Measurements from ENCODE around the gene METTL1. TPM values are rescaled to one million over a fixed set of nuclear protein-coding genes. Genes with fewer than 3 reads are reported as not detected.

The METTL1 gene
- total and polyA plus RNA-seq, 2 donors, result 4.9 to 16.1 TPM

DNA sequence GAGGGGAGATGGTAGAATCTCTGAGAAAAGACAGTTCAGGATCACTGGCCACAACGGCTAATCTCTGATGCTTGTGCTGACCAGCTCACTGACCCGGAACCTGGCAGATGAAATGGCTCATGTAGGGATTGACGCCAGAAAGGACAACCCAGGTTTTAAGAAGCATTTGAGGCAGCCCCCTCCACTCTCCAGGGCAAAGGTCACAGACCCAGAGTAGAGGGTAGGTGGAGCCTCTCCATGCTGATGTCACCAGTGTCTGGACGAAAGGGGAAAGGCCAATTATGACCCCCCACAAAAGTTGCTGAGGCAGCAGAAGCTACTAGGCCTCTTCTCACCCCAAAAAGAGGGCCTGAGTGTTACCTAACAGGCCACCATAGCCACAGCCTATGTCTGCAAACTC is 1.2 kb downstream of the METTL1 start:
- no peak overlapping the region for H3K27ac ChIP-seq (ENCODE audit: low read depth)
- H3K36me3 ChIP-seq (ENCODE audit: insufficient read depth), result no peaks in the 10 kb centered on the region
- no peak overlapping the region for H3K4me3 ChIP-seq (ENCODE audit: low read depth, low read length)
- WGBS, result 87% methylated on average over 4 of the region's 4 CpGs
- H3K4me1 ChIP-seq (ENCODE audit: insufficient read depth), result no peaks in the 10 kb centered on the region
- DNase-seq (ENCODE audit: extremely low spot score), result no peak

- Histone ChIP-seq H3K4me1 (ENCODE audit: insufficient read depth) (no peaks in the 10 kb centered on the region), H3K36me3 (ENCODE audit: insufficient read depth) (no peaks in the 10 kb centered on the region), H3K4me3 (ENCODE audit: low read depth, low read length) (no peak overlapping the region), H3K27ac (ENCODE audit: low read depth) (no peak overlapping the region)
- no peak for DNase-seq (ENCODE audit: extremely low spot score)
- 94% methylated on average over 11 of the region's 11 CpGs for WGBS
Observed at GRCh38 chr12:57769594-57769993, 2.3 kb downstream of the METTL1 start.

DNA sequence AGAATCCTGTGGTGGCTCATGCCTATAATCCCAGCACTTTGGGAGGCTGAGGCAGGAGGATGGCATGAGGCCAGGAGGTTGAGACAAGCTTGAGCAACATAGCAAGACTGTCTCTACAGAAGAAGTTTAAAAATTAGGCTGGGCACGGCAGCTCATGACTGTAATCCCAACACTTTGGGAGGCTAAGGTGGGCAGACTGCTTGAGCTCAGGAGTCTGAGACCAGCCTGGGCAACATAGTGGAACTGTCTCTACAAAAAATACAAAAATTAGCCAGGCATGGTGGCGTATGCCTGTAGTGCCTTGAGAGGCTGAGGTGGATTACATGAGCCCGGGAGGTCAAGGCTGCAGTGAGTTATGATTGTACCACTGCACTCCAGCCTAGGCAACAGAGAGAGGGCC is 4.0 kb downstream of the METTL1 start:
- H3K4me1 ChIP-seq (ENCODE audit: insufficient read depth), result no peaks in the 10 kb centered on the region
- no peak overlapping the region for H3K4me3 ChIP-seq (ENCODE audit: low read depth, low read length)
- H3K36me3 ChIP-seq (ENCODE audit: insufficient read depth), result no peaks in the 10 kb centered on the region
- WGBS, result 94% methylated on average over 3 of the region's 3 CpGs
- no peak for DNase-seq (ENCODE audit: extremely low spot score)
- no peak overlapping the region for H3K27ac ChIP-seq (ENCODE audit: low read depth)

- Histone ChIP-seq H3K4me1 (ENCODE audit: insufficient read depth) (no peaks in the 10 kb centered on the region), H3K27ac (ENCODE audit: low read depth) (no peak overlapping the region), H3K36me3 (ENCODE audit: insufficient read depth) (no peaks in the 10 kb centered on the region), H3K4me3 (ENCODE audit: low read depth, low read length) (no peak overlapping the region)
- no peak for DNase-seq (ENCODE audit: extremely low spot score)
Observed at GRCh38 chr12:57767305-57767698, 4.6 kb downstream of the METTL1 start.

DNA sequence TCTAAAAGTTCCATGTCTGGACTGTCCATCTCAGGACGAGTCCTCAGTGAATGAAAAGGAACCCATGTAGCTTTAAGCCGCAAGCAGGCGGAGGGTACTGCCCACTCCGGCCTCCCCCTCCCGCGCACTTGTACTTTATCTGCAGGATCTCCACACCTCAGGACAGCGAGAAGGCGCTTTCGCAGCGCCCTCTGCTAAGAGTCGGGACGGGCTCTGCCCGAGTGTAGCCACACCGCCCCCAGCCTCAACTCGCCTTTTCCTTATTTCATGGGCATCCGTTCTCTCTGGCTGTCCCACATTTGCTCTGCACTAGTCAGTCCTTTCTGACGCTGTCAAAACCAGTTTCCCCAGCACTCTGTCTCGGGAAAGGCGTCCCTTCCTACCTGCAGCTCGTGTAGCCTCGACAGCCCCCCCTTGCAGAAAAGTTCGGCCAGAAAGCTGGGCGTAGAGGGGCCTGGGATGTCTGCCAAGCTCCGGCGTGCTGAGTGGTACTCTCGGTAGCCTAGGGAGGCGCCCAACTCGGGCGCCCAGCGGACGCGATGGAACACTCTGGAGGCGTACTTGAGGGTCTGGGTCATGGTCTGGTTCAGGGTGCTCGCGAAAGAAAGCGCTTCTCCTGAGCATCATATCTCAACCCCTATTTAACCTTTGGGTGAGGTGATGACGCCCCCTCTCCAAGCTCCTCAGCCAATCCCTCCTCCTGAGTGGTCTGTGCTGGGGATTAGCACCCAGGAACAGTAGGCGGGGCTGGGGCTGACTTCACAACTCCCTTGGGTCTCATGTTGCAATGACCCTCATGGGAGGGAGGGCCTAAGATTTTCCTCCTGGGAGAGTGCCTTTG is 5.2 kb downstream of the METTL1 start, which contains the start of gene CYP27B1:
CYP27B1 (minus strand) TSS at position 615 of the 841 bp plus-strand sequence; CDS start at position 578, 37 bp downstream.
- no peak within 1 kb of the TSS for H3K27ac ChIP-seq (ENCODE audit: low read depth)
- no peaks in the 10 kb centered on the region for H3K4me1 ChIP-seq (ENCODE audit: insufficient read depth)
- WGBS, result 4% methylated on average over 38 of the region's 38 CpGs
- H3K4me3 ChIP-seq (ENCODE audit: low read depth, low read length), result no peak within 1 kb of the TSS
- no peak for DNase-seq (ENCODE audit: extremely low spot score)
- H3K36me3 ChIP-seq (ENCODE audit: insufficient read depth), result no peaks in the 10 kb centered on the region

GRCh38 chr12:57765698-57766463 is 6.0 kb downstream of the METTL1 start:
- H3K36me3 ChIP-seq (ENCODE audit: insufficient read depth), result no peaks in the 10 kb centered on the region
- no peak overlapping the region for H3K27ac ChIP-seq (ENCODE audit: low read depth)
- H3K4me3 ChIP-seq (ENCODE audit: low read depth, low read length), result peak overlapping the region; percentile 15
- WGBS, result 2% methylated on average over 40 of the region's 40 CpGs
- H3K4me1 ChIP-seq (ENCODE audit: insufficient read depth), result no peaks in the 10 kb centered on the region
- DNase-seq (ENCODE audit: extremely low spot score), result no peak

GRCh38 chr12:57765003-57765697 is 6.8 kb downstream of the METTL1 start:
- WGBS, result 1% methylated on average over 60 of the region's 60 CpGs
- Histone ChIP-seq H3K4me1 (ENCODE audit: insufficient read depth) (no peaks in the 10 kb centered on the region), H3K4me3 (ENCODE audit: low read depth, low read length) (peak overlapping the region; percentile 15), H3K36me3 (ENCODE audit: insufficient read depth) (no peaks in the 10 kb centered on the region), H3K27ac (ENCODE audit: low read depth) (no peak overlapping the region)
- DNase-seq (ENCODE audit: extremely low spot score), result no peak

DNA sequence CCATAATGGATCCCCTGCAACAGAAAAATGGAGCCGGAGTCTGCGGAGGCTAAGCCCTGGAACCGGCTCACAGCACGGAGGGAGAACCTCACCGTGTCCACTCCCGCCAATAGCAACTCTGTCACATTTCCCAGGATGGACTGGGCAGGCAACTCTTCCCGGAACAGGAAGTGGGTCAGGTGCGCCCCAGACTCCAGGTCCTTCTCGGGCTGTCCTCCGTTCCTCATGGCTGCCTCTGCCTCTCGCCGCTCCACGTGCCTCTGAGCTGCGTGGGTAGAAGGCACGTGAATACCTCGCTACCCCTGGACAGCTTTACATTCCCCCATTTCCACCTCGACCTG is 7.3 kb downstream of the METTL1 start:
- Histone ChIP-seq H3K27ac (ENCODE audit: low read depth) (no peak overlapping the region), H3K4me1 (ENCODE audit: insufficient read depth) (no peaks in the 10 kb centered on the region), H3K36me3 (ENCODE audit: insufficient read depth) (no peaks in the 10 kb centered on the region), H3K4me3 (ENCODE audit: low read depth, low read length) (peak overlapping the region; percentile 15)
- WGBS, result 16% methylated on average over 17 of the region's 17 CpGs
- no peak for DNase-seq (ENCODE audit: extremely low spot score)

- Histone ChIP-seq H3K4me3 (ENCODE audit: low read depth, low read length) (no peak overlapping the region), H3K27ac (ENCODE audit: low read depth) (no peak overlapping the region)
Observed at GRCh38 chr12:57763881-57764661, 7.8 kb downstream of the METTL1 start.

GRCh38 chr12:57762463-57762862 is 9.4 kb downstream of the METTL1 start:
- H3K36me3 ChIP-seq (ENCODE audit: insufficient read depth), result no peaks in the 10 kb centered on the region
- H3K27ac ChIP-seq (ENCODE audit: low read depth), result no peak overlapping the region
- no peak overlapping the region for H3K4me3 ChIP-seq (ENCODE audit: low read depth, low read length)
- H3K4me1 ChIP-seq (ENCODE audit: insufficient read depth), result no peaks in the 10 kb centered on the region
- DNase-seq (ENCODE audit: extremely low spot score), result no peak
- 89% methylated on average over 2 of the region's 2 CpGs for WGBS

More at GRCh38 chr12:57763881-57764661, 7.8 kb downstream of the METTL1 start:
- WGBS, result 76% methylated on average over 6 of the region's 6 CpGs
- Histone ChIP-seq H3K36me3 (ENCODE audit: insufficient read depth) (no peaks in the 10 kb centered on the region), H3K4me1 (ENCODE audit: insufficient read depth) (no peaks in the 10 kb centered on the region)
- DNase-seq (ENCODE audit: extremely low spot score), result no peak

- Histone ChIP-seq H3K4me1 (ENCODE audit: insufficient read depth) (no peaks in the 10 kb centered on the region), H3K36me3 (ENCODE audit: insufficient read depth) (no peaks in the 10 kb centered on the region), H3K27ac (ENCODE audit: low read depth) (no peak overlapping the region), H3K4me3 (ENCODE audit: low read depth, low read length) (no peak overlapping the region)
- 91% methylated on average over 4 of the region's 4 CpGs for WGBS
- DNase-seq (ENCODE audit: extremely low spot score), result no peak
Observed at GRCh38 chr12:57761391-57761998, 10.4 kb downstream of the METTL1 start.

GRCh38 chr12:57760347-57760982 is 11.4 kb downstream of the METTL1 start:
- Histone ChIP-seq H3K27ac (ENCODE audit: low read depth) (no peak overlapping the region), H3K36me3 (ENCODE audit: insufficient read depth) (no peaks in the 10 kb centered on the region), H3K4me3 (ENCODE audit: low read depth, low read length) (no peak overlapping the region), H3K4me1 (ENCODE audit: insufficient read depth) (no peaks in the 10 kb centered on the region)
- 90% methylated on average over 3 of the region's 3 CpGs for WGBS
- DNase-seq (ENCODE audit: extremely low spot score), result no peak
